ENCODE measurements around the gene LSM2. TPM values are rescaled to one million over a fixed set of nuclear protein-coding genes. Genes with fewer than 3 reads are reported as not detected.

Gene LSM2
- total RNA-seq, 2 experiments from 2014 or later: 172 to 174 TPM

DNA sequence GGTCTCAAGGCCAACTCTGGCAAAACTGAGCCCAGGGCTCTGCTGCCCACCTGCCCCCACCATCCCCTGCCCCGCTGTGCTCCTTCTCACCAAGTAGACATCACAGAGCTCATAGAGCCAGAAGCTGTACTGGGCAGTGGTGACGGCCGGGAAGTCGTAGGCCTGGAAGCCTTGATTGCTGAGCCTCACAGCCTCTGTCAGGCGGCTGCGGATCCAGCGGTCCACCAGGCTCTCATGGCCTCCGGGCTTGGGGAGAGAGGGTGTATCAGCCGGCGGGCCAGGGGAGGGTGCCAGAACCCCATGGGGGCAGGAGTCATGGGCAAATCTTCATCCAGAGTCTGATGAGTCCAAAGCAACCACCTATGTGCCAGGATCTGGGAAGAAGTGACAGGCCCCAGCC, 26.9 kb downstream of the LSM2 start:
- H3K27me3 Mint-ChIP-seq (ENCODE audit: low read depth): no peaks in the 10 kb centered on the region
- intact Hi-C loops (cut with micrococcal nuclease): no loop called here
- peaks cover 21% of the 10 kb centered on the region for H3K4me1 Mint-ChIP-seq (ENCODE audit: low read depth)
- no peak for DNase-seq
- H3K9me3 Mint-ChIP-seq: no peaks in the 10 kb centered on the region
- no peak overlapping the region for H3K4me3 Mint-ChIP-seq
- H3K27ac Mint-ChIP-seq: no peak overlapping the region
- CTCF ChIA-PET: interaction anchor here (0.9 kb wide), 1 partner anchor 10 kb away, joined by 3 read pairs; no protein-coding TSS in a partner anchor
- peaks cover 28% of the 10 kb centered on the region for H3K36me3 Mint-ChIP-seq (ENCODE audit: low read depth)

DNA sequence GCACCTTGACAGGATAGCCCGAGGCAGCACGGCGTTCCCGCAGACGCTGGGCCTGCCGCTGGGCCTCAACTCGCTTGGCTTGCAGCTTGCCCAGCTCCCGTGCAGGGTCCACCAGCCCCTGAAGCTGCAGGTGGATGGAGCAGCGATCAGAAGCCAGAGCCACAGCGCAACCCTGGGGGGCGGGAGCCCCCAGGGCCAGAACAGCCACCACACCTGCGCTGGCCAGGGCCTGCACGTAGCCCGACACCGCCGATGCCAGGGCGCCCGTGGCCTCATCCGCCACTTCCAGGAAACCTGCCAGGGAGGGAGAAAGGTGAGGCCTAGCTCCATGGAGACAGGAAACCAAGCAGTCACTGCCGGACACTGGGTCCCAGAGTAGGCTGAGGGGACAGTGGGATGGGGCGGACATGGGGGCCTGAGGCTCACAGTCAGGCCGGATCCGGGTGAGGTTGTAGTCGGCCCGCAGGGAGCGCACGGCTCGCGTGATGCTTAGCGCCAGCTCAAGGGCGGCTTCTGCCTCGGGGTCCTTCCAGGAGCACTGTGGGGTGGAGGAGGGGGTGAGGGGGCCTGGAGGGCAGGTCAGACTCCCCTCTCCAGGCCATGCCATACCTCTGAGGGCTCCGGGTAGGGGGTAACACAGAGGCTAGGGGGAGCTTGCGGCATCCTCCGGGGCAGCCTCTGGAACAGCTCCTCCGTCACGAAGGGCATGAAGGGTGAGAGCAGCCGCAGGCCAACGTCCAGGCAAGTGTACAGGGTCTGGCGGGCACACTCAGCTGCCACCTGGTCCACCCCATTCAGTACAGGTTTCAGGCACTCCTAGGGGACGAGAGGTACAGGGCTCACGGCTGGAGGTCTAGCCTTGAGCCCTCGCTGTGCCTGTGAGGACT, 27.5 kb downstream of the LSM2 start:
- H3K27ac Mint-ChIP-seq: no peak overlapping the region
- CTCF ChIA-PET: interaction anchor here (0.9 kb wide), 1 partner anchor 9 kb away, joined by 3 read pairs; no protein-coding TSS in a partner anchor
- no peak overlapping the region for H3K4me3 Mint-ChIP-seq
- peaks cover 23% of the 10 kb centered on the region for H3K4me1 Mint-ChIP-seq (ENCODE audit: low read depth)
- peaks cover 22% of the 10 kb centered on the region for H3K36me3 Mint-ChIP-seq (ENCODE audit: low read depth)
- no peaks in the 10 kb centered on the region for H3K9me3 Mint-ChIP-seq
- no peaks in the 10 kb centered on the region for H3K27me3 Mint-ChIP-seq (ENCODE audit: low read depth)
- intact Hi-C loops (cut with micrococcal nuclease): no loop called here
- no peak for DNase-seq

DNA sequence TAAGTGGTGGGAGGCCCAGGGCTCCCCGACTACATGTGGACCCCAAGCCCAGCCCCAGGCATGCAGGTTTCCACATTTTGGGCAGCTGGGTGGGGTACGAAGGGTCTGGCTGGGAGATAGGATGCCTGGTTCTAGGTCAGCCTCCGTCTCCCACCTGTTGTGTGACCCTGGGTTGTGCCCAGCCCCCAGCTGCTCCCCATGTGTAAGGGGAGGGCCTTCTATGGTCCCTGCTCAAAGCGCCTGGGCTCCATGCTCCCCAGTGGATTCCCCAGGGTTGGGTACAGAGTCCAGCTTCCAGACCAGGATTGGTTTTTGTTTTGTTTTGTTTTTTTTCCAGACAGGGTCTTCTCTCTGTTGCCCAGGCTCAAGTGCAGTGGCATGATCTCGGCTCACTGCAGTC, 28.6 kb downstream of the LSM2 start:
- Mint-ChIP-seq H3K27me3 (ENCODE audit: low read depth) (no peaks in the 10 kb centered on the region), H3K9me3 (no peaks in the 10 kb centered on the region), H3K27ac (no peak overlapping the region), H3K4me1 (ENCODE audit: low read depth) (peaks cover 26% of the 10 kb centered on the region), H3K36me3 (ENCODE audit: low read depth) (peaks cover 18% of the 10 kb centered on the region), H3K4me3 (no peak overlapping the region)
- no peak for DNase-seq
- intact Hi-C loops (cut with micrococcal nuclease): no loop called here
- CTCF ChIA-PET: interaction anchor here (0.7 to 1.7 kb wide), 2 partner anchors 13 to 64 kb away, joined by 3 to 7 read pairs; no protein-coding TSS in a partner anchor

DNA sequence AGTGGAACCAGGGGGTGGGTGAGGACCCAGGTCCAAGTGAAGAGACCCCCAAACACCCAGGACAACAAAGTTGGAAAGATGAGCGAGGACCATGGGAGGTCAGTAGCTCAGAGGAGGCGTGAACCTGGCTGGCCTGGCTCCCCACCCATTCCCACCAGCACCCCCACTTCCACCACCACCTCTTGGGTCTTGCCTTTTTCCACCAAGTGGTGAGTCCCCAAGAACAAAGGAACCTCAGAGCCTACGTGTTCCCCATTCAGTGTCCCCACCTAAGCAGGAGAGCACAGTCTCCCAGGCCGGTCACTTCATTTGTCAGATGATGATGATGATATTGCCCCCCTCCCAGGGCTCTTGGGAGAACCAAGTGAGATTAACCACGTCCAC, 29.1 kb downstream of the LSM2 start:
- intact Hi-C loops (cut with micrococcal nuclease): no loop called here
- Mint-ChIP-seq H3K4me3 (no peak overlapping the region), H3K27ac (peak overlapping the region; percentile 63), H3K9me3 (no peaks in the 10 kb centered on the region), H3K27me3 (ENCODE audit: low read depth) (no peaks in the 10 kb centered on the region), H3K36me3 (ENCODE audit: low read depth) (peaks cover 14% of the 10 kb centered on the region), H3K4me1 (ENCODE audit: low read depth) (peaks cover 31% of the 10 kb centered on the region)
- no peak for DNase-seq
- CTCF ChIA-PET: interaction anchor here (0.7 to 1.7 kb wide), 2 partner anchors 14 to 64 kb away, joined by 3 to 7 read pairs; no protein-coding TSS in a partner anchor

DNA sequence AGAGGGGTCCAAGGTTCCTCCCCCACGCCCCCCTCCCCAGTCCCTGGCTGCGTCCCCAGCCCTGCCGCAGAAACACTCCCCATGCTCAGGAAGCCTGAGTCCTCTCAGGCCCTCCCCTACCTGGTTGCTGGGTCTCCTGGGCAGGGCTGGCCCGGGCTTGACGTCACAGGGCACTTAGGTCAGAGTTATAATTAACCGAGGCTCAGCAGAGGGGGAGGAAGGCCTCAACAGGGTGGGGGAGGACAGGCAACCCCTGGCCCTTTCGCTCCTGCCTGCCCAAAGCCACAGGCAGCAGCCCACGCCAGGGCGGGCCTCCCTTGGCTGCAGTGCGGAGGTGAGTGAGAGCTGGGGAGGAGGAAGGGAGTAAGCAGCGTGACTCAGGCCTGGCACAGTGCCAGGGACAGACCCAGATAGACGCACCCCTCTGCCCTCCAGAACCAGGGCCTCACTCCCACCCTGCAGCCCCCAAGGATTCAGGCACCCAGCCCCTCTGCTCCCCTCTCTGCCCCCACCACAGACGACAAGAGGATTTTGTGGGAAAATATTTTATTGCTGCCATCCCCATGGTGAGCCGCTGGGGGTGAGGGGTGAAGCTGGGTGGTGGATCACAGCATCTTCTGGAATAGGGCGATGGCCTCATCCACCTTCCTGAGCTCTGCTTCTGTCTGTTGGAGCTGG, 29.6 kb downstream of the LSM2 start, which contains the start of gene VWA7:
VWA7 (minus strand) TSS at position 340 of the 678 bp plus-strand sequence. CDS start 549 bp downstream, outside the sequence.
- Mint-ChIP-seq H3K4me3 (no peak within 1 kb of the TSS), H3K27me3 (ENCODE audit: low read depth) (no peaks in the 10 kb centered on the region), H3K4me1 (ENCODE audit: low read depth) (peaks cover 35% of the 10 kb centered on the region), H3K9me3 (no peaks in the 10 kb centered on the region), H3K36me3 (ENCODE audit: low read depth) (peaks cover 14% of the 10 kb centered on the region), H3K27ac (peak within 1 kb of the TSS; percentile 63)
- CTCF ChIA-PET: interaction anchor here (1.7 kb wide), 1 partner anchor 14 kb away, joined by 7 read pairs; no protein-coding TSS in a partner anchor
- intact Hi-C loops (cut with micrococcal nuclease): no loop called here
- peak; percentile 80 for DNase-seq

DNA sequence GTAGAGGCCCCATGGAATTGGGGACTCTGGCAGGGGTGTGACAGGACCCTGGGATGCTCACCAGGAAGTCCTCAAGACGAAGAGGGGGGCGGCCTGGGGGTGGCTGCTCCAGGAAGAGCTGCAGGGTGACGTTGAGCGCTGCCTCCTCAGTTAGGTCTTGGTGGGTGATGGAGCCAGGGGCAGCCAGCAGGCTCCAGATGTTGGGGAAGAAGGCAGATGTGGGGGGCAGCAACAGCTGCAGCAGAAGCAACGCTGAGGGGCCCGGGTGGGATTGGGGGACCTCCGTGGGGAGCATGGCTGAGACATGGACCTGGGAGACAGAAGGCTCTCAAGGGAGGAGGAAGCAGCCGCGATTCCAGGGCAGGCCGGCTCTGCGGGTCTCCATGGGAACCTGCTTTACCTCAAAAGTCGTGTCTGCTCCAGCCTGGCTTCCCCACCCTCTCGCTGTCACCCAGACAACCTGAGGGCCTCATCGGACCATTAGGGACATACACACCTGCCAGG, 30.2 kb downstream of the LSM2 start:
- no peaks in the 10 kb centered on the region for H3K27me3 Mint-ChIP-seq (ENCODE audit: low read depth)
- H3K4me3 Mint-ChIP-seq: no peak overlapping the region
- CTCF ChIA-PET: no interaction called here
- no peaks in the 10 kb centered on the region for H3K9me3 Mint-ChIP-seq
- H3K27ac Mint-ChIP-seq: no peak overlapping the region
- H3K36me3 Mint-ChIP-seq (ENCODE audit: low read depth): peaks cover 11% of the 10 kb centered on the region
- intact Hi-C loops (cut with micrococcal nuclease): no loop called here
- DNase-seq: no peak
- H3K4me1 Mint-ChIP-seq (ENCODE audit: low read depth): peaks cover 37% of the 10 kb centered on the region

DNA sequence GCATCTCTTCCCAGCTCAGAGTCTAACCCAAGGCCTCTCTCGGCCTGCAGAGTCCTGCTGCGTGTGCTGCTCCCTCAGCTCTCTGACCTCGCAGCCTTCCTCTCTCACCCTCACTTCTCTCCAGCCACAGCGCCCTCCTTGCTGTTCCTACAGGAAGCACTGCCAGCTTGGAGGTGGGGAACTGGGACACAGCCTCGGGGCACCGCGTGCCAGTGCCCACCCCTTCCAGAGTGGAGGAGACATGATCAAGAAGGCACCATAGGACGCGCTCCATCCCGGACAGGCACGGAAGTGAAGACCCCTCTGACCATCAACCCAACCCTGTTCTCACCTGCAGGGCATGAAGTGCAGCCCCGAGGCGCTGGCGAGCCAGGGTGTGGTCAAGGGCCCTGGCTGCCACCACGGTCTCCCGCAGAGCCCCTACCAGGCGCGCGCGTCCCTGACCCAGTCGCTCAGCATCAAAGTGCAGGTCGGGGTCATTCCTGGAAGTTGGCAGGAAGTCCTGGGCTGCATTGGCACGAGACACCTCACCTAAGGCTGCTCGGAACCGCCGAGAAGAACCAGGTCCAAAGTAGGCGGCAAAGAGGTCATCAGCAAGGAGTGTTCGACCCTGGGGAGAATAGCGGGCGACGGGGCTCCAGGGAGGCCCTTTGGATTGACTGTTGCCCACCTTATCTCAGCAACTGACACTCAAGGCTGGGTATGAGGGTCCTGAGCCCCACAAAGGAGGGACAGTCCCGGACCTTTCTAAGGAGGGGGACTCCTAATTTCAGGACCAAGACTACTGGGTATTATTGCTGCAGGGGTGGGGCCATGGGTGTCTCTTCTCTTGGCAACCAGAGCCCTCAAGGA, 30.9 kb downstream of the LSM2 start:
- intact Hi-C loops (cut with micrococcal nuclease): no loop called here
- no peak for DNase-seq
- Mint-ChIP-seq H3K4me1 (ENCODE audit: low read depth) (peaks cover 43% of the 10 kb centered on the region), H3K4me3 (no peak overlapping the region), H3K27me3 (ENCODE audit: low read depth) (no peaks in the 10 kb centered on the region), H3K9me3 (no peaks in the 10 kb centered on the region), H3K27ac (no peak overlapping the region), H3K36me3 (ENCODE audit: low read depth) (peaks cover 10% of the 10 kb centered on the region)
- CTCF ChIA-PET: interaction anchor here (1.1 kb wide), 1 partner anchor 31 kb away, joined by 3 read pairs; the partner anchor contains the start of gene LSM2

DNA sequence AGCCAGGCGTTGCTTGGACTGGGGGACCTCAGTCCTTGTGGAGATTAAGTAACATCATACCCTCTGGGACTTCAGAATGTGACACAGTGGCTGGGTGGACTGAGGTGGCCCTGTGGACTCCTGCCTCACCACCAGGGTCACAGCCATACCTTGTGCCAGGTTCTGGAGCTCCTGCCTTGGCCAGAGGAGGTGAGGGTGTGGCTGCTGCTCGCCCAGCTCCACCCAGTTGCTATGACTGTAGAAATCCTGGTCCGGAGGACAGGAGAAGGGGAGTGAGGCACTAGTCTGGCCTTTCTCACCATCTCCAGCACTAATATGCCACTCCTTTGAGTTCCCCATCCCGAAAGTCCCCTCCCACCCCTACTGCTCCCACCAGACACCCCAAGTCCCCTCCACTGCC, 31.6 kb downstream of the LSM2 start:
- intact Hi-C loops (cut with micrococcal nuclease): no loop called here
- CTCF ChIA-PET: interaction anchor here (1.1 to 1.5 kb wide), 2 partner anchors 17 to 32 kb away, joined by 3 to 6 read pairs; partner anchors contain the start of gene LSM2
- DNase-seq: no peak
- Mint-ChIP-seq H3K4me1 (ENCODE audit: low read depth) (peaks cover 43% of the 10 kb centered on the region), H3K4me3 (no peak overlapping the region), H3K27me3 (ENCODE audit: low read depth) (no peaks in the 10 kb centered on the region), H3K27ac (no peak overlapping the region), H3K36me3 (ENCODE audit: low read depth) (peaks cover 6% of the 10 kb centered on the region), H3K9me3 (no peaks in the 10 kb centered on the region)

DNA sequence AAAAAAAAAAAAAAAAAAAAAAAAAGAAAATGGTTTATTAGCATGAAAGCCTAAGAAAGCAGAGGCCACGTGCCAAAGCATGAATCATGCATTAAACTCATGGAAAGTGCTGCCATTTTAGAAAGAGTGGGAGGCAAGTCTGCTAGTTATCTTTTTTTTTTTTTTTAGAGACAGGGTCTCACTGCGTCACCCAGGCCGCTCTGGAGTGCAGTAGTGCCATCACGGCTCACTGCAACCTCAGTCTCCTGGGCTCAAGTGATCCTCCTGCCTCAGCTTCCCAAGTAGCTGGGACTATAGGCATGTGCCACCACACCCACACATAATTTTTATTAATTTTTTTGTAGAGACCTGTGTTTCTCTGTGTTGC, 34.8 kb downstream of the LSM2 start:
- CTCF ChIA-PET: interaction anchor here (0.6 to 1.6 kb wide), 6 partner anchors 11 to 214 kb away, joined by 3 to 5 read pairs (median 4); no protein-coding TSS in a partner anchor
- Mint-ChIP-seq H3K4me3 (no peak overlapping the region), H3K9me3 (no peaks in the 10 kb centered on the region), H3K27me3 (ENCODE audit: low read depth) (no peaks in the 10 kb centered on the region), H3K27ac (no peak overlapping the region), H3K4me1 (ENCODE audit: low read depth) (peaks cover 38% of the 10 kb centered on the region), H3K36me3 (ENCODE audit: low read depth) (peaks cover 1% of the 10 kb centered on the region)
- intact Hi-C loops (cut with micrococcal nuclease): loop anchor here (1.0 to 2.0 kb wide), 4 partner anchors 33 to 91 kb away; partner anchors contain the start of gene HSPA1B
- peak; percentile 49 for DNase-seq

DNA sequence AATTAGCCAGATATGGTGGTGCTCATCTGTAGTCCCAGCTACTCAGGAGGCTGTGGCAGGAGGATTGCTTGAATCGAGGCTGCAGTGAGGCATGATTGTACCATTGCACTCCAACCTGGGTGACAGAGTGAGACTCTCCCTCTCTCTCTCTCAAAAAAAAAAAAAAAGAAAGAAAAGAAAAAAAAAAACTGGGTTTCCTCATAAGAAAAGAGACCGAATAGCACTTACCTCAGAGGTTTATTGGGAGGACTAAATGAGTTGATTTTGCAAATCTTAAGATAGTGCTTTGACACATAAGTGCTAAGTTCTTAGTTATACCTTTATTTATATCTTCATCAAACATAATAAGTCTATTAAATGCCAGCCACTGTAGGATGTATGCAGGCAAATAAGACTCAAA, 35.9 kb downstream of the LSM2 start:
- Mint-ChIP-seq H3K4me3 (no peak overlapping the region), H3K9me3 (no peaks in the 10 kb centered on the region), H3K36me3 (ENCODE audit: low read depth) (peaks cover 1% of the 10 kb centered on the region), H3K27me3 (ENCODE audit: low read depth) (no peaks in the 10 kb centered on the region), H3K4me1 (ENCODE audit: low read depth) (peaks cover 31% of the 10 kb centered on the region), H3K27ac (no peak overlapping the region)
- intact Hi-C loops (cut with micrococcal nuclease): loop anchor here (1.0 to 2.0 kb wide), 2 partner anchors 46 to 225 kb away; partner anchors contain the start of gene ATP6V1G2
- DNase-seq: no peak
- CTCF ChIA-PET: interaction anchor here (0.7 to 3.0 kb wide), 12 partner anchors 21 to 106 kb away, joined by 3 to 11 read pairs (median 4); partner anchors contain the start of genes GPANK1, MPIG6B and MSH5

DNA sequence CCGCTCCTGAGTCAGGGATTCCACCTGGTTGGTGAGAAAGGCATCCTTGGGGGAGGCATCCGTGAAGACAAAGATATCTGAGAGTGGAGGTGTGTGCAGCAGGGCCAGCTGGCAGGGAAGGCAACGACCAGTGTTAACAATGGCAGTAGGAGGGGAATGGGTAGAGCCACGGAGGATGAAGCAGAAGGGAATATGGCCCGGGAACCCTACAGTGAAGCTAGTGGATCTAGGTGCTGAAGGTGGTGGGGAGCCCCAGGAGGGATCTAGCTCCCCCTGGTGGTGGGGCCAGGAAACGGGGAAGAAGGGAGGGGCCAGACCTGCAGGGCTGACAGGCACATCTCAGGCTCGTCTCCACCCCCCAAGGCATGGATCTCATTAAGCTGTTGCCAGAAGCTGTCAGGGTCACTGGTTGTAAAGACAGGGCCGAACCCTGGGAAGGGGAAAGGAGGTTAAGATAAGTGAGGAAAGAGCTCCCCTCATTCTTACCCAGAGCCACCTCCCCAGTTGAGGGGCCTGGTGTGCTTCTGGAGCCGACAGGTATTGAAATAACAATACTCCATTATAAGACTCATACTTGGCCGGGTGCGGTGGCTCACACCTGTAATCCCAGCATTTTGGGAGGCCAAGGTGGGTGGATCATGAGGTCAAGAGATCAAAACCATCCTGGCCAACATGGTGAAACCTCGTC, 36.9 kb downstream of the LSM2 start:
- Mint-ChIP-seq H3K4me1 (ENCODE audit: low read depth) (peaks cover 27% of the 10 kb centered on the region), H3K27me3 (ENCODE audit: low read depth) (no peaks in the 10 kb centered on the region), H3K4me3 (no peak overlapping the region), H3K9me3 (no peaks in the 10 kb centered on the region), H3K27ac (no peak overlapping the region), H3K36me3 (ENCODE audit: low read depth) (peaks cover 1% of the 10 kb centered on the region)
- peak; percentile 86 for DNase-seq
- intact Hi-C loops (cut with micrococcal nuclease): loop anchor here (1.0 to 2.0 kb wide), 4 partner anchors 41 to 224 kb away; partner anchors contain the start of genes ATP6V1G2, DDAH2 and LY6G5C
- CTCF ChIA-PET: interaction anchor here (0.6 to 3.0 kb wide), 28 partner anchors 10 to 202 kb away, joined by 3 to 11 read pairs (median 4); partner anchors contain the start of genes CLIC1, GPANK1, LY6G5C and MPIG6B

Data from activated naive CD4-positive, alpha-beta T cell treated with anti-CD3 and anti-CD28 coated beads for 36 hours (primary cell).